Tibial nerve (tissue), 4 donors: ENCODE measurements around the gene MPND. TPM values are rescaled to one million over a fixed set of nuclear protein-coding genes. Genes with fewer than 3 reads are reported as not detected.
A peak's percentile ranks its signal among the peaks of the same experiment; 100 is the strongest.
"Not testable (repeated sequence)": the region's sequence is repeated elsewhere in the genome, so short reads cannot be mapped to it uniquely, and the experiment has no call there.

Experiments used
- DNase-seq, 2 donors: peaks; one replicate each; pipeline ENCODE4 v3.0.0-alpha.2; 2019; ENCODE audit warnings: low spot score in 2 of 2
- H3K27ac ChIP-seq, 4 donors: fragments of 200-600 bp; sonication (generic) in 3 of 4; one replicate each; pipeline ENCODE4 v1.5.1; 2017 to 2019; ENCODE audit warnings: mild to moderate bottlenecking in 1 of 4
- H3K27me3 ChIP-seq, 2 donors: fragments of 200-600 bp; sonication (generic) in 1 of 2; one replicate each; pipeline versions ENCODE4 v1.5.1 to v1.6.0; 2017 to 2019
- H3K36me3 ChIP-seq, 3 donors: fragments of 200-600 bp; sonication (generic); one replicate each; pipeline ENCODE4 v1.5.1; 2018 to 2019
- H3K4me1 ChIP-seq, 4 donors: fragments of 200-600 bp; sonication (generic) in 3 of 4; one replicate each; pipeline ENCODE4 v1.5.1; 2017 to 2019
- H3K4me3 ChIP-seq, 4 donors: fragments of 200-600 bp; sonication (generic) in 3 of 4; one replicate each; pipeline ENCODE4 v1.5.1; 2017 to 2019; ENCODE audit warnings: mild to moderate bottlenecking in 1 of 4, moderate library complexity in 1 of 4
- H3K9me3 ChIP-seq, 4 donors: fragments of 200-600 bp; sonication (generic) in 3 of 4; one replicate each; pipeline ENCODE4 v1.5.1; 2017 to 2019
- CTCF ChIP-seq, 5 experiments: fragments of 200-600 bp in 3 of 5; fragments of 450-650 bp in 2 of 5; sonication (generic) in 3 of 5; IDR thresholded peaks; one replicate each; pipeline ENCODE4 v1.5.1; 2016 to 2019; ENCODE audit warnings: antibody characterized with exemption in 5 of 5, mild to moderate bottlenecking in 3 of 5, moderate library complexity in 2 of 5
- EP300 ChIP-seq, 2 donors: sonication (generic); formaldehyde crosslinking; IDR thresholded peaks; one replicate each; pipeline ENCODE4 v1.6.1; 2017; ENCODE audit warnings: antibody characterized with exemption in 2 of 2, mild to moderate bottlenecking in 1 of 2
- POLR2A ChIP-seq, 2 donors: fragments of 450-650 bp; IDR thresholded peaks; one replicate each; pipeline ENCODE4 v1.6.1; 2017; ENCODE audit warnings: antibody characterized with exemption in 2 of 2, mild to moderate bottlenecking in 2 of 2, moderate library complexity in 2 of 2
- WGBS, 2 donors: methylation state at CpG; one replicate each; pipeline ENCODE4 v1.1.5; 2018; 5-methylcytosine and 5-hydroxymethylcytosine counted together
- total RNA-seq, 4 donors: library from RNA; depleted of rRNA; stranded (reverse); fragments of >200 nt; gene quantifications; one replicate each; pipeline ENCODE4 v1.1.0, GENCODE V29; 2016

MPND gene
- total RNA-seq, 4 donors from 2014 or later, result 2.2 to 13.2 (median 6.6) TPM

GRCh38 chr19:4328243-4328990, 14.9 kb upstream of the MPND start:
- WGBS, 2 donors, result 2 to 3% methylated on average over 44 to 49 of the region's 49 CpGs
- peak overlapping the region in 1 of 4 donors; percentile 20 for H3K27ac ChIP-seq
- DNase-seq, result peak; percentile 56 to 86
- TF ChIP-seq CTCF (IDR thresholded peaks at IDR 0.05), result peak in 2 of 5 experiments; percentile 29
- no peak for TF ChIP-seq POLR2A (IDR thresholded peaks at IDR 0.05)
- no peak for TF ChIP-seq EP300 (IDR thresholded peaks at IDR 0.05)
- no peaks in the 10 kb centered on the region for H3K36me3 ChIP-seq
- H3K4me3 ChIP-seq, result peak overlapping the region; percentile 27 to 51 (median 42)
- H3K27me3 ChIP-seq, result peaks cover 0 to 15% of the 10 kb centered on the region in 2 donors
- H3K9me3 ChIP-seq, result no peaks in the 10 kb centered on the region
- H3K4me1 ChIP-seq, result peaks cover 0 to 26% (median 9%) of the 10 kb centered on the region in 4 donors

- not testable (repeated sequence) for H3K9me3 ChIP-seq, DNase-seq, H3K36me3 ChIP-seq
- peaks cover 0 to 26% (median 9%) of the 10 kb centered on the region in 4 donors for H3K4me1 ChIP-seq
- H3K27ac ChIP-seq, result peak overlapping the region in 1 of 4 donors; percentile 20
- H3K27me3 ChIP-seq, result peaks cover 0 to 15% of the 10 kb centered on the region in 2 donors
- WGBS, 2 donors, result 26 to 48% methylated on average over 35 of the region's 35 CpGs
- peak overlapping the region; percentile 27 to 51 (median 42) for H3K4me3 ChIP-seq
These were observed 14.2 kb upstream of the MPND start for GRCh38 chr19:4328991-4329681.

GRCh38 chr19:4329858-4330257, 13.5 kb upstream of the MPND start:
- TF ChIP-seq EP300 (IDR thresholded peaks at IDR 0.05) (no peak), POLR2A (IDR thresholded peaks at IDR 0.05) (no peak), CTCF (IDR thresholded peaks at IDR 0.05) (no peak)

GRCh38 chr19:4334929-4335570, 8.3 kb upstream of the MPND start:
- 93 to 94% methylated on average over 7 of the region's 7 CpGs for WGBS, 2 donors

More at GRCh38 chr19:4329858-4330257, 13.5 kb upstream of the MPND start:
- DNase-seq, result no peak
- WGBS, 2 donors, result 95 to 99% methylated on average over 15 to 19 of the region's 19 CpGs
- Histone ChIP-seq H3K9me3 (no peaks in the 10 kb centered on the region), H3K36me3 (no peaks in the 10 kb centered on the region), H3K4me1 (peaks cover 0 to 26% (median 9%) of the 10 kb centered on the region in 4 donors), H3K27me3 (peaks cover 0 to 15% of the 10 kb centered on the region in 2 donors), H3K4me3 (no peak overlapping the region), H3K27ac (no peak overlapping the region)

More at GRCh38 chr19:4334929-4335570, 8.3 kb upstream of the MPND start:
- TF ChIP-seq CTCF (IDR thresholded peaks at IDR 0.05), result no peak
- no peak for TF ChIP-seq EP300 (IDR thresholded peaks at IDR 0.05)
- no peak for TF ChIP-seq POLR2A (IDR thresholded peaks at IDR 0.05)
- DNase-seq, result no peak
- Histone ChIP-seq H3K4me1 (peaks cover 0 to 14% (median 0%) of the 10 kb centered on the region in 4 donors), H3K4me3 (no peak overlapping the region), H3K36me3 (no peaks in the 10 kb centered on the region), H3K27me3 (no peaks in the 10 kb centered on the region), H3K27ac (no peak overlapping the region), H3K9me3 (no peaks in the 10 kb centered on the region)
